Neutrophil (primary cell): ENCODE measurements around the gene STRN3.

ENCODE experiments used
- H3K27ac ChIP-seq: fragments of 200-600 bp; sonication (generic); 2 replicates; pipeline ENCODE4 v1.5.1; 2016; ENCODE audit warnings: mild to moderate bottlenecking, moderate library complexity
- H3K27me3 ChIP-seq: fragments of 200-600 bp; sonication (generic); 2 replicates; pipeline ENCODE4 v1.6.0; 2016; ENCODE audit warnings: mild to moderate bottlenecking
- H3K36me3 ChIP-seq: fragments of 200-600 bp; sonication (generic); 2 replicates; pipeline ENCODE4 v1.5.1; 2017
- H3K4me1 ChIP-seq, 2 experiments: fragments of 200-600 bp in 1 of 2; sonication (generic) in 1 of 2; 1 replicate in 1 of 2; 2 replicates in 1 of 2; pipeline versions ENCODE4 v1.5.1 to v1.6.1; 2013 to 2016; ENCODE audit warnings: low read depth in 1 of 2, low read length in 1 of 2, mild to moderate bottlenecking in 1 of 2, moderate library complexity in 1 of 2; ENCODE audit not compliant: control insufficient read depth in 1 of 2, insufficient read depth in 1 of 2
- H3K4me3 ChIP-seq, 2 experiments: fragments of 200-600 bp in 1 of 2; sonication (generic) in 1 of 2; 1 replicate in 1 of 2; 2 replicates in 1 of 2; pipeline ENCODE4 v1.5.1; 2013 to 2016; ENCODE audit warnings: low read depth in 1 of 2, low read length in 1 of 2, mild to moderate bottlenecking in 1 of 2, moderate library complexity in 1 of 2
- H3K9me3 ChIP-seq: fragments of 200-600 bp; sonication (generic); 2 replicates; pipeline ENCODE4 v1.5.1; 2016
- TF ChIP-seq, protein P1 (sequence below): fragments of 200-600 bp; sonication (generic); IDR thresholded peaks from 2 replicates; pipeline ENCODE4 v1.5.1; 2016; ENCODE audit warnings: antibody characterized with exemption

Gene STRN3

DNA sequence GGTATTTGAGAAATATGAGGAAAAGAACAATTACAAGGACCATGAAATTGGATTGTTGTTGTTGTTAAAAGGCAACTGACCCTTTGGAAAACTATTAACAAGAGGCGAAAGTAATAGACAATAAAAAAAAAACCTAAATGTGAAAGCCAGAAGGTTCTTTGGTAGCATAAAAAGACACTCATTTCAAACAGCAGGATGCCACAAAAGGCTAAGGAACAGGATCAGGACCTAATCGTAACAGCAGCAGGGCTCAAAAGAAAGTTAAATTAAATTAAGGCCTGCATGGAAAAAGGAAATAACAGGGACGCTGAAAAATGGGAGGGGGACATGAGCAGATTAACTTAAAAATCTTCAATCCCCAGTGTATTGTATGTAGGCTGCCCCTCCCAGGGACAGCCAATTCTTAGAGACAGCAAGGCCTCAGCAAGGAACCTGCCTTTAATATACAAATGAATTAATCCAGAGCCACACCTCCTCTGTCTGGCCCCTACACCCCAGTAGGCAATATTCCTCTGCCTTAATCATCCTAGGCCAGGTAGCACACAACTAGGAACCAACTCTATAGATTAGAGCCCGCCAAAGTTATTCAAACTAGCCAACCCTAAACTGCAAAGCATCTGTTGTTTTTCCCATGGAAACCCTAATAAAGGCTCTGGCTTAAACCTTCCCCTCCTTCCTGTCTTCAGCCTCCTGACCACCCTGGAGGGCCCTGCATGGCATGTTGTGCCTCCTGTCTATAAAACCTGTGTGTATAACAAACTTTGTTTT lies 29.1 kb downstream of the STRN3 start:
- no peak overlapping the region for H3K4me3 ChIP-seq
- no peak overlapping the region for H3K27ac ChIP-seq
- no peaks in the 10 kb centered on the region for H3K27me3 ChIP-seq
- TF ChIP-seq, protein P1, sequence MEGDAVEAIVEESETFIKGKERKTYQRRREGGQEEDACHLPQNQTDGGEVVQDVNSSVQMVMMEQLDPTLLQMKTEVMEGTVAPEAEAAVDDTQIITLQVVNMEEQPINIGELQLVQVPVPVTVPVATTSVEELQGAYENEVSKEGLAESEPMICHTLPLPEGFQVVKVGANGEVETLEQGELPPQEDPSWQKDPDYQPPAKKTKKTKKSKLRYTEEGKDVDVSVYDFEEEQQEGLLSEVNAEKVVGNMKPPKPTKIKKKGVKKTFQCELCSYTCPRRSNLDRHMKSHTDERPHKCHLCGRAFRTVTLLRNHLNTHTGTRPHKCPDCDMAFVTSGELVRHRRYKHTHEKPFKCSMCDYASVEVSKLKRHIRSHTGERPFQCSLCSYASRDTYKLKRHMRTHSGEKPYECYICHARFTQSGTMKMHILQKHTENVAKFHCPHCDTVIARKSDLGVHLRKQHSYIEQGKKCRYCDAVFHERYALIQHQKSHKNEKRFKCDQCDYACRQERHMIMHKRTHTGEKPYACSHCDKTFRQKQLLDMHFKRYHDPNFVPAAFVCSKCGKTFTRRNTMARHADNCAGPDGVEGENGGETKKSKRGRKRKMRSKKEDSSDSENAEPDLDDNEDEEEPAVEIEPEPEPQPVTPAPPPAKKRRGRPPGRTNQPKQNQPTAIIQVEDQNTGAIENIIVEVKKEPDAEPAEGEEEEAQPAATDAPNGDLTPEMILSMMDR = no peak
- peaks cover 0 to 1% of the 10 kb centered on the region in 2 experiments for H3K4me1 ChIP-seq
- H3K36me3 ChIP-seq = no peaks in the 10 kb centered on the region
- H3K9me3 ChIP-seq = no peaks in the 10 kb centered on the region

DNA sequence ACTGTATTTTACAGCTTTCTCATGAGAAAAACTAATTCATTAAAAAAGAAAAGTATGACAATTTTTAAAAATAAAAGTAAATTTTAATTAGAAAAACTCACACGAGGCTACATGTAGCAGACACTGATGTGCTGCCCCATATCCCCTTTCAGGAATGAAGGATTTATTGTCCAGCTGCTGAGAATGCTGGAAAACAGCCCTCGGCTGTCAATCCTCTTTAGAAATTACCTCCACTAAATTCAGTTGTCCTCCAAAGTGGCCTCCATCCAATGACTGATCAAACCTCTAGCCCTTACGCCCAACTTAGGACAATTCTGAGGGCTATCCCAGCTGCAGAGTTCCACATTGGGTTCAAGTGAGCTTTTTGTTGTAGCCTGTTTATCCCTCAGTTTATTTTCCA lies 30.5 kb downstream of the STRN3 start:
- TF ChIP-seq, protein P1 = no peak
- H3K27me3 ChIP-seq = no peaks in the 10 kb centered on the region
- peaks cover 12 to 15% of the 10 kb centered on the region in 2 experiments for H3K4me1 ChIP-seq
- H3K4me3 ChIP-seq = no peak overlapping the region
- H3K9me3 ChIP-seq = no peaks in the 10 kb centered on the region
- no peaks in the 10 kb centered on the region for H3K36me3 ChIP-seq
- H3K27ac ChIP-seq = no peak overlapping the region

DNA sequence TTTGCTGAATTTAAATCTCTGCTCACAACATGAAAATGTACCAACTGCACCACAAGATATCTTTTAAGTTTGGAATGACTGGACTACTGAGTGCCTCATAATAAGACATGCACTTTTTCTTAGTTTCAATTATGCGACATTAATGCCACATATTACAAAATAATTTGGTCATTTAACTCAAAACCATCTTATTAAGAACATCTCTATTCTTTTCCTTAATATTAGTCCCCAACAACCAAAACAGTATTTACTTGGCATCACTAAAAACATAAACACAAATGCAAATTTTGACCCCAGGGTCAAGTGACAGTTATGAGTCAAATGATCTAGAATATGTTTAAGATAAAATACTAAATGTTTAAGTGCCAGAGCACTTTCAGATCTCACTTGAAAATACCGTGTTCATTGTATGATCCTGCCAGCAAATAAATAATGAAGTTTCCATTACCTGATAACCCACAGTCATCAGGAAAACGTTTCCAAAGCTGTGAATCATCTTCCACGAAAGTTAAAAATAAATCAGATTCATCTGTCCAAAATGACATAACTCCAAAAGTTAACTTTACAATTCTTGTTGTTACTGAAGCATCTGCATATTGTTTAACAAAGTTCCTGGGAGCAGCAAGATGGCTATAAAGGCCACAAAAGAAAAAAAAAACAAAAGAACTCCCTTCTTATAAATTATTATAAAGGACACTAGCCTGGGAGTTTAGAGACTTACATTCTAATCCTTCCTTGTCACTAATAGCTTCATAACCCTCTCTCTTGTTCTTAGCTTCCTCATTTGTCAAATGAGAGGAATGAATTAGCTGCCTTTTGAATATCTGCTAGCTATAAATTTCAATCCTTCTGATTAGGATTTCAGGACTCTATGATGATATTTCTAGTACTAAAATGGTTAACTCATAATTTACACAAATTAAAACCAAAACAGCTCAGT lies 31.2 kb downstream of the STRN3 start:
- no peak overlapping the region for H3K4me3 ChIP-seq
- peak overlapping the region; percentile 3 for H3K27ac ChIP-seq
- TF ChIP-seq, protein P1 = no peak
- no peaks in the 10 kb centered on the region for H3K9me3 ChIP-seq
- peaks cover 14 to 19% of the 10 kb centered on the region in 2 experiments for H3K4me1 ChIP-seq
- H3K36me3 ChIP-seq = no peaks in the 10 kb centered on the region
- H3K27me3 ChIP-seq = no peaks in the 10 kb centered on the region

DNA sequence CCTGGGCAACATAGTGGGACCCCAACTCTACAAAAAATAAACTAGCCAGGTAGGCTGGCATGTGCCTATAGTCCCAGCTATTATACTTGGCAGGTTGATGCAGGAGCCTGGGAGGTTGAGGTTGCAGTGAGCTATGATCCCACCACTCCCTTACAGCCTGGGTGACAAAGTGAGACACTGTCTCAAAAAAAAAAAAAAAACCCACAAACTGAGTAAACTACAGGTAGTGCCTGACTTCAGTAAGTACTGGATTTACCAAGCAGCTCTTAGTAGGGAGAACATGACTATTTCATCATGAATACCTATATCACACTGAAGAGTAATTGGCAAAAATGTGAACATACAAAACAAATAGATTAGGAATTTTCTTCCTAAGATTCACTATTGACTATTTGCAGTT lies 33.1 kb downstream of the STRN3 start:
- H3K27me3 ChIP-seq = no peaks in the 10 kb centered on the region
- H3K4me1 ChIP-seq = peaks cover 14 to 19% of the 10 kb centered on the region in 2 experiments
- TF ChIP-seq, protein P1 = no peak
- no peak overlapping the region for H3K27ac ChIP-seq
- H3K36me3 ChIP-seq = no peaks in the 10 kb centered on the region
- no peaks in the 10 kb centered on the region for H3K9me3 ChIP-seq
- H3K4me3 ChIP-seq = no peak overlapping the region

DNA sequence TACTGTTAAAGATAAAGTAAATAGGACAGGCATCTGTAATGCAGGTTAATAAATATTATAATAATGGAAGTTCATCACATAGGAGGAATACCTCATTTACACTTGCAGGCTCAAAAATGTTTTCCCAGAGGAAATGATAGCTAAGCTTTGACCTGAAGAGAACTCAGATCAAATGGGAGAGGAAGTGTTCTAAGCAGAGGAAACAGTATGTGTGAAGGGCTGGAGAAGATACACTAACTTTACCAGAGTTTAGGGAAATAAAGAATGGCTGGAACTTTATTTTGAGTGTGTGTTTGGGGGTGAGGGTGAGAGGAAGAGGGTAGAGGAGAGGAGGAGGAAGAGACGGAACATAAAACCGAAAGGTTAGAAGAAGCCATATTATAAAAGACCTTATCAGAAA lies 34.8 kb downstream of the STRN3 start:
- Histone ChIP-seq H3K36me3 (no peaks in the 10 kb centered on the region), H3K4me3 (no peak overlapping the region), H3K27me3 (no peaks in the 10 kb centered on the region), H3K4me1 (peaks cover 14 to 19% of the 10 kb centered on the region in 2 experiments), H3K9me3 (no peaks in the 10 kb centered on the region), H3K27ac (peak overlapping the region; percentile 59)
- TF ChIP-seq, protein P1 = no peak
